HG02798 (cell line): ENCODE measurements around the gene EARS2.
"Not testable (repeated sequence)": the region's sequence is repeated elsewhere in the genome, so short reads cannot be mapped to it uniquely, and the experiment has no call there.

ENCODE experiments used
- ATAC-seq: cut with Tn5 transposase; IDR thresholded peaks from one replicate; pipeline ENCODE4 v1.9.1; 2021; ENCODE audit warnings: mild to moderate bottlenecking; ENCODE audit not compliant: unreplicated experiment, poor library complexity

The EARS2 gene

DNA sequence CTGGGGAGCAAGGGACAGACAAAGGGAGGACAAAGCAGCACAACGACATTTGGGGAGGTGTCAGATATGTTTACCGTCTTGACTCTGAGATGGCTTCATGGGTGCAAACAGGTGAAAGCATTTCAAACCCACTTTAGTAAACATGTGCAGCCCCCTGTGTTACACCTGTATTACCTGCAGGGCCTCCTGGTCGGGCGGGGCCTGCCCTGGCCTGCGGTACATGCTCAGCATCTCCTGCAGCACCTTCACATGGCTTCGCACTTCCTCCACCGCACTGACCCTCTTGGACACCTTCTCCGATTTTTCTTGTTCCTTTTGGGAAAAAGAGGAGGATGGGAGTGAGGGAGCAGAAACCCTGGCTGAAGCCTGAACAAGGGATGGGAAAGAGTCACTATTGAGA, 71.3 kb downstream of the EARS2 start:
- no peak for ATAC-seq

DNA sequence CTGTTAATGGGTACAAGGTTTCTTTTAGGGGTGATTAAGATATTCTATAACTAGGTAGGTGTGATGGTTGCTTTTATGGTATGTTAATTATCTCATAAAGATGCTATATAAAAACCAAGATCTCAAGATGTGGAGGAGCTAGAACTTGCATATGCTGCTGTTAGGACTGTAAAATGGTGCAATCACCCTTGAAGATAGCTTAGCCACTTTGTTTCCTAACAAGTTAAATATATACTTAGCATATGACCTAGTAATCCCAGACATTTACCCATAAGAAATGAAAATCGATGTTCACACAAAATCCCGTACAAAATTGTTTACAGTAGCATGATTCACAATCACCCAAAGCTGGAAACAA, 71.9 kb downstream of the EARS2 start:
- ATAC-seq: no peak

DNA sequence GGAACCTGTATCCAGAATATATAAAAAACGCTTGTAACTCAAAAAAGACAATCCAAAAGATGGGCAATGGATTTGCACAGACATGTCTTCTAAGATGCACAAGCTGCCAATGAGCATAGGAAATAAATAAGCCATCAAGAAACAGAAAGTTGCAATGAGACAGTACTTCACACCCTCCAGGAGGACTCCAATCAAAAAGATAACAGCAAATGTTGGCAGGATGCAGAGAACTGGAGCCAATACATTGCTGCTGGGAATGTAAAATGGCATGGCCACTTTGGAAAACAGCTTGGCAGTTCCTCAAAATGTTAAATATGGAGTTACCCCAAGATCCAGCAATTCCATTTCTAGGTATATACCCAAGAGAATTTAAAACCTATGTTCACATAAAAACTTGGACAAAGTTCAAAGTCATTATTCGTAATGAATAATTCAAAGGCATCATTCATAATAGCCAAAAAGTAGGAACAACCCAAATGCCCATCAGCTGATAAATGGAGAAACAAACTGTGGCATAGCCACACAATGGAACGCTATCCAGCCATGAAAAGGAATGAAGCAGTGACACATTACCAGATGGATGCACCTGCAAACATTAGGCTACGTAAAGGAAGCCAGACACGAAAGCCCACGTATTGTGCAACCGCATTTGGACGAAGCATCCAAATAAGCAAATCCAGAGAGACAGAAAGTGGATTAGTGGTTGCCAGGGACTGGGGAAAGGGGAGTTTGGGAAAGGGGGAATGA, 72.5 kb downstream of the EARS2 start:
- no peak for ATAC-seq

DNA sequence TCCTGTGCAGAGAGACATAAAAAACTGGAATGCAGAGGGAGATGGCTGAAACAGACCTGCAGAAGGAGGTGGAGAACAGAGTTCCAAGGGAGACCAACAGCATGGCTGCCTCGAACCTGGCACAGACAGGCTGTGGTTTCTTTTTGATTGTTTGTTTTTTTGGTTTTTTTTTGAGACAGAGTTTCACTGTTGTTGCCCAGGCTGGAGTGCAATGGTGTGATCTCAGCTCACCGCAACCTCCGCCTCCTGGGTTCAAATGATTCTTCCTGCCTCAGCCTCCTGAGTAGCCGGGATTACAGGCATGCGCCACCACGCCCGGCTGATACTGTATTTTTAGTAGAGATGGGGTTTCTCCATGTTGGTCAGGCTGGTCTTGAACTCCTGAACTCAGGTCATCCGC, 73.7 kb downstream of the EARS2 start:
- ATAC-seq: not testable (repeated sequence)

DNA sequence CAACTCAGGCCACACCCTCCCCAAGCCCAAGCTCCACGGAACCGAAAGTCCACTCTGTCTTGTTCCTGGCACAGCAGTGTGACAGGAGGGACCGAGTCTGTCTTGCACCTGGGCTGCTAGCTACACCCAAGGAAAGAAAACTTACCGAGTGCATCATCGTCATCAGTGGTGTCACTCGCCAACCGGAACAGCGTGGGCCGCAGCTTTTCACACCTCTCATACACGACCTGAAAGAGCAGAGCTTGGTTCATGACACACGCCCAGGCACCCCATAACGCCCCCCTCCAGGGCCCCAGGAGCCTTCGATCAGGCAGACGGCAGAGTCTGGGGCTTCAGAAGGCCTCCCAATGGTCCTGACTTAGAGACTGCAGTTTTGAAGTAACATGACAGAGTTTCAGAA, 74.4 kb downstream of the EARS2 start:
- ATAC-seq: peak; percentile 94

- no peak for ATAC-seq
Measured at GRCh38 chr16:23480257-23480656, 76.9 kb downstream of the EARS2 start.

DNA sequence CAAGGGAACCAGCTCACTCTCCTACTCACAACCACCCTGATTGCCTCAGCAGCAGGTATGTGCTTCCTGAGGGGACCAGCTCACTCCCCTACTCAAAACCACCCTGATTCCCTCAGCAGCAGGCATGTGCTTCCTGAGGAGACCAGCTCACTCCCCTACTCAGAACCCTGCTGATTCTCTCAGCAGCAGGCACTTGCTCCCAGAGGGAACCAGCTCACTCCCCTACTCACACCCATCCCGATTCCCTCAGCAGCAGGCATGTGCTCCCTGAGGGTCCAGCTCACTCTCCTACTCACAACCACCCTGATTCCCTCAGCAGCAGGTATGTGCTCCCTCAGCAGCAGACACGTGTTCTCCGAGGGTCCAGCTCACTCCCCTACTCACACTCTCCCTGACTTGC, 78.0 kb downstream of the EARS2 start:
- ATAC-seq: no peak

- no peak for ATAC-seq
Measured at GRCh38 chr16:23478566-23478965, 78.6 kb downstream of the EARS2 start.

GRCh38 chr16:23476289-23476688, 80.9 kb downstream of the EARS2 start:
- ATAC-seq: no peak
